Measurements from ENCODE around the gene GDAP1L1. TPM values are rescaled to one million over a fixed set of nuclear protein-coding genes. Genes with fewer than 3 reads are reported as not detected.

The GDAP1L1 gene
- not detected for polyA plus RNA-seq (2013, experiment 1 of 2)
- polyA plus RNA-seq (2013, experiment 2 of 2), result 0.05 TPM

- no peak within 1 kb of the TSS for H4K8ac ChIP-seq (ENCODE audit: low read length)
- H3K4me2 ChIP-seq (ENCODE audit: low read length, poor library complexity, severe bottlenecking), result peak within 1 kb of the TSS; percentile 57
- H3K14ac ChIP-seq (ENCODE audit: low read length in 2 of 2), result peak within 1 kb of the TSS in 1 of 2 experiments; percentile 19
- no peak within 1 kb of the TSS for H2BK12ac ChIP-seq (ENCODE audit: low read length in 2 of 2)
- no peaks in the 10 kb centered on the region for H3K36me3 ChIP-seq (ENCODE audit: control insufficient read depth in 1 of 2, insufficient read depth in 2 of 2, low read depth in 1 of 2, low read length in 2 of 2)
- no peak within 1 kb of the TSS for H2AFZ ChIP-seq (ENCODE audit: low read depth, low read length)
- H3K4me3 ChIP-seq (ENCODE audit: insufficient read depth in 1 of 2, low read depth in 1 of 2, low read length in 2 of 2), result peak within 1 kb of the TSS in 1 of 2 experiments; percentile 67
- no peak within 1 kb of the TSS for H4K91ac ChIP-seq (ENCODE audit: low read length)
- no peaks in the 10 kb centered on the region for H3K9me3 ChIP-seq (ENCODE audit: control insufficient read depth, low read length)
- DNase-seq, result no peak
- no peak within 1 kb of the TSS for H3K18ac ChIP-seq (ENCODE audit: low read depth in 1 of 2, low read length in 2 of 2)
- no peaks in the 10 kb centered on the region for H3K79me1 ChIP-seq (replicated peaks; ENCODE audit: low read length, poor library complexity, severe bottlenecking)
- H3K27me3 ChIP-seq (ENCODE audit: control insufficient read depth in 1 of 2, insufficient read depth in 1 of 2, low read length in 2 of 2), result peaks cover 36 to 66% of the 10 kb centered on the region in 2 experiments
- H3K27ac ChIP-seq (ENCODE audit: low read length, poor library complexity, severe bottlenecking), result no peak within 1 kb of the TSS
- H3K9ac ChIP-seq (ENCODE audit: low read length), result no peak within 1 kb of the TSS
- no peak within 1 kb of the TSS for H2BK5ac ChIP-seq (ENCODE audit: low read depth, low read length, poor library complexity, severe bottlenecking)
- H2BK120ac ChIP-seq (ENCODE audit: low read depth, low read length), result no peak within 1 kb of the TSS
- H2AK5ac ChIP-seq (ENCODE audit: low read length, severe bottlenecking), result no peak within 1 kb of the TSS
- H3K4ac ChIP-seq (ENCODE audit: low read depth in 1 of 2, low read length in 2 of 2), result no peak within 1 kb of the TSS
- 3% methylated on average over 18 of the region's 32 CpGs for WGBS
- H3K23ac ChIP-seq (ENCODE audit: low read length in 2 of 2), result peak within 1 kb of the TSS in 1 of 2 experiments; percentile 37
- H3K4me1 ChIP-seq (ENCODE audit: control insufficient read depth, insufficient read depth, low read depth, low read length), result peaks cover 7% of the 10 kb centered on the region
- no peak within 1 kb of the TSS for H2BK15ac ChIP-seq (ENCODE audit: low read depth, poor library complexity, severe bottlenecking)
Observed at GRCh38 chr20:44247131-44247571, at the start of gene GDAP1L1. TSS of gene GDAP1L1 (plus strand) at chr20:44247308. CDS start at chr20:44247335, 27 bp downstream.

- Histone ChIP-seq H2AFZ (ENCODE audit: low read depth, low read length) (no peak overlapping the region), H3K9ac (ENCODE audit: low read length) (no peak overlapping the region), H3K4me1 (ENCODE audit: control insufficient read depth, insufficient read depth, low read depth, low read length) (peaks cover 5% of the 10 kb centered on the region), H3K79me1 (replicated peaks; ENCODE audit: low read length, poor library complexity, severe bottlenecking) (peaks cover 19% of the 10 kb centered on the region), H2BK5ac (ENCODE audit: low read depth, low read length, poor library complexity, severe bottlenecking) (no peak overlapping the region), H2BK12ac (ENCODE audit: low read length in 2 of 2) (no peak overlapping the region), H3K36me3 (ENCODE audit: control insufficient read depth in 1 of 2, insufficient read depth in 2 of 2, low read depth in 1 of 2, low read length in 2 of 2) (peaks cover 15 to 74% of the 10 kb centered on the region in 2 experiments), H3K4ac (ENCODE audit: low read depth in 1 of 2, low read length in 2 of 2) (no peak overlapping the region), H3K27me3 (ENCODE audit: control insufficient read depth in 1 of 2, insufficient read depth in 1 of 2, low read length in 2 of 2) (no peaks in the 10 kb centered on the region), H3K4me2 (ENCODE audit: low read length, poor library complexity, severe bottlenecking) (no peak overlapping the region), H3K23ac (ENCODE audit: low read length in 2 of 2) (no peak overlapping the region), H2BK120ac (ENCODE audit: low read depth, low read length) (no peak overlapping the region), H3K9me3 (ENCODE audit: control insufficient read depth, low read length) (no peaks in the 10 kb centered on the region), H4K8ac (ENCODE audit: low read length) (no peak overlapping the region), H2BK15ac (ENCODE audit: low read depth, poor library complexity, severe bottlenecking) (no peak overlapping the region), H3K4me3 (ENCODE audit: insufficient read depth in 1 of 2, low read depth in 1 of 2, low read length in 2 of 2) (no peak overlapping the region), H3K18ac (ENCODE audit: low read depth in 1 of 2, low read length in 2 of 2) (no peak overlapping the region), H4K91ac (ENCODE audit: low read length) (no peak overlapping the region), H3K27ac (ENCODE audit: low read length, poor library complexity, severe bottlenecking) (no peak overlapping the region), H3K14ac (ENCODE audit: low read length in 2 of 2) (no peak overlapping the region), H2AK5ac (ENCODE audit: low read length, severe bottlenecking) (no peak overlapping the region)
- 86% methylated on average over 4 of the region's 4 CpGs for WGBS
- no peak for DNase-seq
Observed at GRCh38 chr20:44198872-44199271, 48.2 kb upstream of the GDAP1L1 start.

GRCh38 chr20:44199877-44200276 is 47.2 kb upstream of the GDAP1L1 start:
- Histone ChIP-seq H2AK5ac (ENCODE audit: low read length, severe bottlenecking) (no peak overlapping the region), H4K91ac (ENCODE audit: low read length) (no peak overlapping the region), H3K27me3 (ENCODE audit: control insufficient read depth in 1 of 2, insufficient read depth in 1 of 2, low read length in 2 of 2) (no peaks in the 10 kb centered on the region), H3K4me3 (ENCODE audit: insufficient read depth in 1 of 2, low read depth in 1 of 2, low read length in 2 of 2) (no peak overlapping the region), H3K4me1 (ENCODE audit: control insufficient read depth, insufficient read depth, low read depth, low read length) (peaks cover 9% of the 10 kb centered on the region), H3K36me3 (ENCODE audit: control insufficient read depth in 1 of 2, insufficient read depth in 2 of 2, low read depth in 1 of 2, low read length in 2 of 2) (peaks cover 21 to 79% of the 10 kb centered on the region in 2 experiments), H2BK15ac (ENCODE audit: low read depth, poor library complexity, severe bottlenecking) (no peak overlapping the region), H3K23ac (ENCODE audit: low read length in 2 of 2) (no peak overlapping the region), H3K27ac (ENCODE audit: low read length, poor library complexity, severe bottlenecking) (no peak overlapping the region), H3K4me2 (ENCODE audit: low read length, poor library complexity, severe bottlenecking) (no peak overlapping the region), H3K4ac (ENCODE audit: low read depth in 1 of 2, low read length in 2 of 2) (no peak overlapping the region), H3K18ac (ENCODE audit: low read depth in 1 of 2, low read length in 2 of 2) (no peak overlapping the region), H3K79me1 (replicated peaks; ENCODE audit: low read length, poor library complexity, severe bottlenecking) (peaks cover 21% of the 10 kb centered on the region), H3K9ac (ENCODE audit: low read length) (no peak overlapping the region), H3K9me3 (ENCODE audit: control insufficient read depth, low read length) (no peaks in the 10 kb centered on the region), H4K8ac (ENCODE audit: low read length) (no peak overlapping the region), H2BK12ac (ENCODE audit: low read length in 2 of 2) (no peak overlapping the region), H2BK5ac (ENCODE audit: low read depth, low read length, poor library complexity, severe bottlenecking) (no peak overlapping the region), H2AFZ (ENCODE audit: low read depth, low read length) (no peak overlapping the region), H3K14ac (ENCODE audit: low read length in 2 of 2) (no peak overlapping the region), H2BK120ac (ENCODE audit: low read depth, low read length) (no peak overlapping the region)
- 100% methylated on average over 4 of the region's 4 CpGs for WGBS
- no peak for DNase-seq

GRCh38 chr20:44200371-44200770 is 46.7 kb upstream of the GDAP1L1 start:
- H3K27ac ChIP-seq (ENCODE audit: low read length, poor library complexity, severe bottlenecking), result no peak overlapping the region
- no peak overlapping the region for H2BK5ac ChIP-seq (ENCODE audit: low read depth, low read length, poor library complexity, severe bottlenecking)
- no peak overlapping the region for H3K23ac ChIP-seq (ENCODE audit: low read length in 2 of 2)
- 63% methylated on average over 3 of the region's 4 CpGs for WGBS
- no peak overlapping the region for H3K18ac ChIP-seq (ENCODE audit: low read depth in 1 of 2, low read length in 2 of 2)
- H4K91ac ChIP-seq (ENCODE audit: low read length), result no peak overlapping the region
- no peak overlapping the region for H3K4me3 ChIP-seq (ENCODE audit: insufficient read depth in 1 of 2, low read depth in 1 of 2, low read length in 2 of 2)
- H2BK15ac ChIP-seq (ENCODE audit: low read depth, poor library complexity, severe bottlenecking), result no peak overlapping the region
- no peak overlapping the region for H4K8ac ChIP-seq (ENCODE audit: low read length)
- H2AK5ac ChIP-seq (ENCODE audit: low read length, severe bottlenecking), result no peak overlapping the region
- no peak overlapping the region for H3K14ac ChIP-seq (ENCODE audit: low read length in 2 of 2)
- no peak overlapping the region for H3K4ac ChIP-seq (ENCODE audit: low read depth in 1 of 2, low read length in 2 of 2)
- no peaks in the 10 kb centered on the region for H3K9me3 ChIP-seq (ENCODE audit: control insufficient read depth, low read length)
- H2BK12ac ChIP-seq (ENCODE audit: low read length in 2 of 2), result no peak overlapping the region
- H2BK120ac ChIP-seq (ENCODE audit: low read depth, low read length), result no peak overlapping the region
- no peak overlapping the region for H3K9ac ChIP-seq (ENCODE audit: low read length)
- peaks cover 22 to 84% of the 10 kb centered on the region in 2 experiments for H3K36me3 ChIP-seq (ENCODE audit: control insufficient read depth in 1 of 2, insufficient read depth in 2 of 2, low read depth in 1 of 2, low read length in 2 of 2)
- H3K79me1 ChIP-seq (replicated peaks; ENCODE audit: low read length, poor library complexity, severe bottlenecking), result peaks cover 23% of the 10 kb centered on the region
- no peak for DNase-seq
- H3K27me3 ChIP-seq (ENCODE audit: control insufficient read depth in 1 of 2, insufficient read depth in 1 of 2, low read length in 2 of 2), result no peaks in the 10 kb centered on the region
- H3K4me1 ChIP-seq (ENCODE audit: control insufficient read depth, insufficient read depth, low read depth, low read length), result peaks cover 10% of the 10 kb centered on the region
- no peak overlapping the region for H2AFZ ChIP-seq (ENCODE audit: low read depth, low read length)
- H3K4me2 ChIP-seq (ENCODE audit: low read length, poor library complexity, severe bottlenecking), result no peak overlapping the region
